ENCODE results near the gene CLK3.

DNA sequence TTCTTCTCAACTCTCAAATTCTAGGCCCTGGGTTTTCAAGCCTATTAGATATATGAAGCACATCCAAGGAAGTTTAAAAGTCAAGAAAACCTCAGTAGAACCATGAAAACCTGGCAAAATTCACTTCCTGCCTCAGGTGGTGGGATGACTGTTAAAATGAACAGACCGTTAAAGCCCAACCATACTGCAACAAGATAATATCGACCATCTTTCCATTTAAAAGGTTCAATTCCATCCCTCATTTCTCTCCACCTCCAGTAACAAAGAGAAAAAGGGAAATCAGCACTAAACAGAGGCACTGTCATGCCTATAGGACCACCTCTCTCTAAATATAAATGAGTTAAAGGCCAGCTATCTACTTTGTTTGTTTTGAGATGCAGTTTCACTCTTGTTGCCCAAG, 49.0 kb downstream of the CLK3 start:
- TF ChIP-seq, protein P1, sequence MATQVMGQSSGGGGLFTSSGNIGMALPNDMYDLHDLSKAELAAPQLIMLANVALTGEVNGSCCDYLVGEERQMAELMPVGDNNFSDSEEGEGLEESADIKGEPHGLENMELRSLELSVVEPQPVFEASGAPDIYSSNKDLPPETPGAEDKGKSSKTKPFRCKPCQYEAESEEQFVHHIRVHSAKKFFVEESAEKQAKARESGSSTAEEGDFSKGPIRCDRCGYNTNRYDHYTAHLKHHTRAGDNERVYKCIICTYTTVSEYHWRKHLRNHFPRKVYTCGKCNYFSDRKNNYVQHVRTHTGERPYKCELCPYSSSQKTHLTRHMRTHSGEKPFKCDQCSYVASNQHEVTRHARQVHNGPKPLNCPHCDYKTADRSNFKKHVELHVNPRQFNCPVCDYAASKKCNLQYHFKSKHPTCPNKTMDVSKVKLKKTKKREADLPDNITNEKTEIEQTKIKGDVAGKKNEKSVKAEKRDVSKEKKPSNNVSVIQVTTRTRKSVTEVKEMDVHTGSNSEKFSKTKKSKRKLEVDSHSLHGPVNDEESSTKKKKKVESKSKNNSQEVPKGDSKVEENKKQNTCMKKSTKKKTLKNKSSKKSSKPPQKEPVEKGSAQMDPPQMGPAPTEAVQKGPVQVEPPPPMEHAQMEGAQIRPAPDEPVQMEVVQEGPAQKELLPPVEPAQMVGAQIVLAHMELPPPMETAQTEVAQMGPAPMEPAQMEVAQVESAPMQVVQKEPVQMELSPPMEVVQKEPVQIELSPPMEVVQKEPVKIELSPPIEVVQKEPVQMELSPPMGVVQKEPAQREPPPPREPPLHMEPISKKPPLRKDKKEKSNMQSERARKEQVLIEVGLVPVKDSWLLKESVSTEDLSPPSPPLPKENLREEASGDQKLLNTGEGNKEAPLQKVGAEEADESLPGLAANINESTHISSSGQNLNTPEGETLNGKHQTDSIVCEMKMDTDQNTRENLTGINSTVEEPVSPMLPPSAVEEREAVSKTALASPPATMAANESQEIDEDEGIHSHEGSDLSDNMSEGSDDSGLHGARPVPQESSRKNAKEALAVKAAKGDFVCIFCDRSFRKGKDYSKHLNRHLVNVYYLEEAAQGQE (IDR thresholded peaks at IDR 0.05; ENCODE audit: insufficient read depth in 1 of 2, low read depth in 2 of 2, low read length in 2 of 2): no peak
- no peak for TF ChIP-seq TAF1 (IDR thresholded peaks at IDR 0.05; ENCODE audit: borderline replicate concordance, insufficient read depth, low read length)
- no peak for TF ChIP-seq POLR2AphosphoS5 (IDR thresholded peaks at IDR 0.05; ENCODE audit: low read depth, low read length)
- no peak for TF ChIP-seq SIN3A (IDR thresholded peaks at IDR 0.05; ENCODE audit: borderline replicate concordance, insufficient read depth, low read length)
- TF ChIP-seq FOXP2 (optimal IDR thresholded peaks at IDR 0.05; ENCODE audit: borderline replicate concordance, extremely low read depth, extremely low read length, insufficient read depth): no peak
